DOHH2 (cell line): ENCODE data around the gene ARL5A.

Experiments used
- H3F3A ChIP-seq: fragments of 200-600 bp; sonication (generic), shearing (Covaris generic); 2 replicates; pipeline ENCODE4 v1.6.0; 2016; ENCODE audit warnings: antibody characterized with exemption, mild to moderate bottlenecking; ENCODE audit not compliant: control insufficient read depth, insufficient read depth
- H3K27ac ChIP-seq: fragments of 200-600 bp; sonication (generic); 2 replicates; pipeline ENCODE4 v1.5.1; 2014; ENCODE audit warnings: low read depth, mild to moderate bottlenecking, low read length, moderate library complexity
- H3K27me3 ChIP-seq: fragments of 200-600 bp; sonication (generic); 2 replicates; pipeline ENCODE4 v1.6.1; 2014; ENCODE audit warnings: mild to moderate bottlenecking, low read length, mixed read lengths; ENCODE audit not compliant: control insufficient read depth
- H3K36me3 ChIP-seq: fragments of 200-600 bp; sonication (generic); 2 replicates; pipeline ENCODE4 v1.6.1; 2014; ENCODE audit warnings: mild to moderate bottlenecking, low read length, moderate library complexity, mixed read lengths; ENCODE audit not compliant: control insufficient read depth
- H3K4me1 ChIP-seq: fragments of 200-600 bp; sonication (generic); 2 replicates; pipeline ENCODE4 v1.6.1; 2014; ENCODE audit warnings: mild to moderate bottlenecking, low read length, mixed read lengths; ENCODE audit not compliant: control insufficient read depth
- H3K4me2 ChIP-seq: fragments of 200-600 bp; sonication (generic); 2 replicates; pipeline ENCODE4 v1.6.0; 2014; ENCODE audit warnings: mild to moderate bottlenecking, low read length, moderate library complexity
- H3K4me3 ChIP-seq: fragments of 200-600 bp; sonication (generic); 2 replicates; pipeline ENCODE4 v1.5.1; 2014; ENCODE audit warnings: mild to moderate bottlenecking, low read length, mixed read lengths
- H3K79me2 ChIP-seq: fragments of 200-600 bp; sonication (generic); 2 replicates; pipeline ENCODE4 v1.6.1; 2014; ENCODE audit warnings: mild to moderate bottlenecking, low read length, mixed read lengths; ENCODE audit not compliant: control insufficient read depth
- H3K9me2 ChIP-seq: fragments of 200-600 bp; sonication (generic); replicated peaks from 2 replicates; pipeline ENCODE4 v1.6.1; 2014; ENCODE audit warnings: mild to moderate bottlenecking, low read length, mixed read lengths; ENCODE audit not compliant: control insufficient read depth
- H3K9me3 ChIP-seq: fragments of 200-600 bp; sonication (generic); 2 replicates; pipeline ENCODE4 v1.6.1; 2014; ENCODE audit warnings: antibody characterized with exemption, low read length, mixed read lengths; ENCODE audit not compliant: control insufficient read depth, insufficient read depth
- H4K20me1 ChIP-seq: fragments of 200-600 bp; sonication (generic); 2 replicates; pipeline ENCODE4 v1.6.0; 2014; ENCODE audit warnings: low read depth, mild to moderate bottlenecking, antibody characterized with exemption, low read length, moderate library complexity; ENCODE audit not compliant: control insufficient read depth, insufficient read depth
- CTCF ChIP-seq: fragments of 200-600 bp; sonication (generic); IDR thresholded peaks from one replicate; pipeline ENCODE4 v1.5.1; 2014; ENCODE audit warnings: antibody characterized with exemption, mild to moderate bottlenecking, low read depth, low read length; ENCODE audit not compliant: poor library complexity, severe bottlenecking
- EZH2phosphoT487 ChIP-seq: fragments of 200-600 bp; sonication (generic); IDR thresholded peaks from 2 replicates; pipeline ENCODE4 v1.6.1; 2017; ENCODE audit warnings: borderline replicate concordance, mild to moderate bottlenecking, antibody characterized with exemption, low read length, moderate library complexity, mixed read lengths

ARL5A gene

DNA sequence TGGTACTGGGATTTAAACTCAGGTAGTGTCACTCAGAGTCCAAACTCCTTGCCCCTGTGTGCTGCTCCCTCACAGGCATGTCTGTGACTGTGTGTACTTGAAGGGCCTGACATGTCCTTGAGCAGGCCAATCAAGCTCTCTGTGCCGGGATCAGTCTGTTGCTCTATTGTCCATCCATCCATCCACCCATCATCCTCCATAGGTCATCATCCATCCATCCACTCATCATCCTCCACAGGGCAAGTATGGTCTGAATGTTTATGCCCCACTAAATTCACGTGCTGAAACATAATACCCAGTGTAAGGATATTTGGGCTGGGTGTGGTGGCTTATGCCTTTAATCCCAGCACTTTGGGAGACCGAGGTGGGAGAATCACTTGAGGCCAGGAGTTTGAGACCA, 69.5 kb downstream of the ARL5A start:
- H3K27me3 ChIP-seq, result no peaks in the 10 kb centered on the region
- no peaks in the 10 kb centered on the region for H3F3A ChIP-seq
- no peaks in the 10 kb centered on the region for H3K79me2 ChIP-seq
- H3K27ac ChIP-seq, result no peak overlapping the region
- TF ChIP-seq CTCF (no peak), EZH2phosphoT487 (no peak)
- no peak overlapping the region for H3K4me2 ChIP-seq
- no peaks in the 10 kb centered on the region for H3K9me2 ChIP-seq
- no peaks in the 10 kb centered on the region for H3K9me3 ChIP-seq
- no peak overlapping the region for H3K4me3 ChIP-seq
- no peaks in the 10 kb centered on the region for H3K4me1 ChIP-seq
- H4K20me1 ChIP-seq, result no peaks in the 10 kb centered on the region
- no peaks in the 10 kb centered on the region for H3K36me3 ChIP-seq

- no peaks in the 10 kb centered on the region for H3K36me3 ChIP-seq
- H3F3A ChIP-seq, result no peaks in the 10 kb centered on the region
- no peaks in the 10 kb centered on the region for H3K4me1 ChIP-seq
- TF ChIP-seq EZH2phosphoT487 (no peak), CTCF (no peak)
- no peaks in the 10 kb centered on the region for H4K20me1 ChIP-seq
- H3K4me3 ChIP-seq, result no peak overlapping the region
- no peak overlapping the region for H3K27ac ChIP-seq
- H3K4me2 ChIP-seq, result no peak overlapping the region
- no peaks in the 10 kb centered on the region for H3K9me2 ChIP-seq
- peaks cover 3% of the 10 kb centered on the region; the same call in 1 of the 2 replicates for H3K27me3 ChIP-seq
- no peaks in the 10 kb centered on the region for H3K9me3 ChIP-seq
- H3K79me2 ChIP-seq, result no peaks in the 10 kb centered on the region
Observed at GRCh38 chr2:151757861-151758260, 70.4 kb downstream of the ARL5A start.

- peaks cover 3% of the 10 kb centered on the region; the same call in 1 of the 2 replicates for H3K27me3 ChIP-seq
- no peaks in the 10 kb centered on the region for H3K36me3 ChIP-seq
- H3K4me3 ChIP-seq, result no peak overlapping the region
- H3K27ac ChIP-seq, result no peak overlapping the region
- no peaks in the 10 kb centered on the region for H3K4me1 ChIP-seq
- H4K20me1 ChIP-seq, result no peaks in the 10 kb centered on the region
- no peak overlapping the region for H3K4me2 ChIP-seq
- H3K9me3 ChIP-seq, result no peaks in the 10 kb centered on the region
- H3K79me2 ChIP-seq, result no peaks in the 10 kb centered on the region
- TF ChIP-seq CTCF, result no peak
- TF ChIP-seq EZH2phosphoT487, result no peak
- H3F3A ChIP-seq, result no peaks in the 10 kb centered on the region
- no peaks in the 10 kb centered on the region for H3K9me2 ChIP-seq
Observed at GRCh38 chr2:151756820-151757219, 71.4 kb downstream of the ARL5A start.
